IPS-18a (cell line): ENCODE data around the gene DOCK9.

ENCODE experiments used
- H3K27ac ChIP-seq: one replicate; pipeline ENCODE4 v1.5.1; 2013; ENCODE audit warnings: low read length
- H3K27me3 ChIP-seq: one replicate; pipeline ENCODE4 v1.6.1; 2013; ENCODE audit warnings: mild to moderate bottlenecking, low read length; ENCODE audit not compliant: control insufficient read depth, insufficient read depth
- H3K36me3 ChIP-seq: one replicate; pipeline ENCODE4 v1.6.1; 2013; ENCODE audit warnings: low read depth, low read length; ENCODE audit not compliant: control insufficient read depth
- H3K4me1 ChIP-seq: one replicate; pipeline ENCODE4 v1.6.1; 2013; ENCODE audit warnings: low read depth, low read length; ENCODE audit not compliant: control insufficient read depth
- H3K4me3 ChIP-seq: one replicate; pipeline ENCODE4 v1.5.1; 2013; ENCODE audit warnings: low read length
- H3K9ac ChIP-seq: one replicate; pipeline ENCODE4 v1.6.1; 2013; ENCODE audit warnings: mild to moderate bottlenecking, low read length, moderate library complexity
- H3K9me3 ChIP-seq: one replicate; pipeline ENCODE4 v1.6.1; 2013; ENCODE audit warnings: low read depth, low read length; ENCODE audit not compliant: control insufficient read depth

The DOCK9 gene

DNA sequence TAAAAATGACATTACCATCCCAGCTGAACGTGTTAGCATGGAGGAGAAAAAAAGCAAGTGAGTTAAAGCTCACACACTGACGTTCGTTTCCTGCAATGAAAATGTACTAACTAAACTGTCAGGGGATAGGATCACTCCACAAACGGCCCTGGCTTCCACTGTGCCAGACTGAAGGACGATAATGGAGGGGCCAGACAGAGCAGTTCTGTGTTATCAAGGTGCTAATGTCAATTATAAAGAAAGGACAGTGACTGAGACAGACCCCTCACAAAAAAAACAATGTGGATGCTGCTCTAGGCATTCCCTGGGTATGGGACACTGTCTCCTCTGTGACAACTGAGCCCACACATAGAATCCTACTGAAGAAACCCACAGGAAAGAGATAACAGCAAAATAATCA is 181.7 kb downstream of the DOCK9 start:
- no peaks in the 10 kb centered on the region for H3K9me3 ChIP-seq
- no peaks in the 10 kb centered on the region for H3K27me3 ChIP-seq
- H3K4me3 ChIP-seq = no peak overlapping the region
- H3K9ac ChIP-seq = no peak overlapping the region
- no peaks in the 10 kb centered on the region for H3K36me3 ChIP-seq
- H3K4me1 ChIP-seq = no peaks in the 10 kb centered on the region
- H3K27ac ChIP-seq = no peak overlapping the region

DNA sequence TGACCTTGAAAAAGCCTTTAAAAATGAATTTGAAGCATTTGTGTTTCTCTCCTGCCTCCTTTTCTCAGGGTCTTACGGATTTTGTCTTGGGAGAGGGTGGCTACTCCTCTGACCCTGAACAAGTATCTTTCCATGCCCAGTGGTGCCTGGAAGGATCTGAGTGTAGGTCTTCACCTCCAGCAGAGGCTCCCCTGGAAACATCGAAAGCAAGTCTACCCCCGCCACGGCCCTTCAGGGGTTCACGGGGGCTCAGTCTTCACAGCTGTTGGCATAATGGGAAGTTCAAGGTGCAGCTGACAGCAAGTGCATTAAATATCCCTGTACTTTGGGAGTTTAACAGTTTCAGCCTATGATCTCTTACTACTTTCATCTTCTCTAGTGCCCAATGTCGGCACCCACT is 182.6 kb downstream of the DOCK9 start:
- H3K27me3 ChIP-seq = no peaks in the 10 kb centered on the region
- H3K9me3 ChIP-seq = no peaks in the 10 kb centered on the region
- H3K9ac ChIP-seq = no peak overlapping the region
- H3K4me3 ChIP-seq = no peak overlapping the region
- H3K4me1 ChIP-seq = no peaks in the 10 kb centered on the region
- H3K27ac ChIP-seq = no peak overlapping the region
- H3K36me3 ChIP-seq = no peaks in the 10 kb centered on the region

DNA sequence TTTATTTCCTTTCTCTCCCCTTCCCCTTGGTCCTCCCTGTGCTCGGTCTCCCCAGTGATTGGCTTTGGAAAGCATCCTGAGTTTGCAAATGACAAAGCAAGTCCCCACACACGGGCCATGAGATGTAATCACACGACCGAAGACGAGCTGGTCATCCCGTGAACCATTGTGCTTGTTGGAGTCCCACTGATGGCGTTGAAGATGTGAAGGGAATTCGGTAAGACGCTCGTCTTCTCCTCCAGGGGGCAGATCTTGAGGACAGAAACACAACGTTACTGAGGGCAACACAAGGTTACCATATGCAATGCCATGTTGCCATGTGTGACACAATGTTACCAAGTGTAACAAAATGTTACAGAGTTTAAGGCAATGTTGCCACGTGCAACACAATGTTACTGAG is 183.4 kb downstream of the DOCK9 start:
- Histone ChIP-seq H3K4me1 (no peaks in the 10 kb centered on the region), H3K4me3 (no peak overlapping the region), H3K36me3 (no peaks in the 10 kb centered on the region), H3K27me3 (no peaks in the 10 kb centered on the region), H3K9me3 (no peaks in the 10 kb centered on the region), H3K27ac (no peak overlapping the region), H3K9ac (no peak overlapping the region)

DNA sequence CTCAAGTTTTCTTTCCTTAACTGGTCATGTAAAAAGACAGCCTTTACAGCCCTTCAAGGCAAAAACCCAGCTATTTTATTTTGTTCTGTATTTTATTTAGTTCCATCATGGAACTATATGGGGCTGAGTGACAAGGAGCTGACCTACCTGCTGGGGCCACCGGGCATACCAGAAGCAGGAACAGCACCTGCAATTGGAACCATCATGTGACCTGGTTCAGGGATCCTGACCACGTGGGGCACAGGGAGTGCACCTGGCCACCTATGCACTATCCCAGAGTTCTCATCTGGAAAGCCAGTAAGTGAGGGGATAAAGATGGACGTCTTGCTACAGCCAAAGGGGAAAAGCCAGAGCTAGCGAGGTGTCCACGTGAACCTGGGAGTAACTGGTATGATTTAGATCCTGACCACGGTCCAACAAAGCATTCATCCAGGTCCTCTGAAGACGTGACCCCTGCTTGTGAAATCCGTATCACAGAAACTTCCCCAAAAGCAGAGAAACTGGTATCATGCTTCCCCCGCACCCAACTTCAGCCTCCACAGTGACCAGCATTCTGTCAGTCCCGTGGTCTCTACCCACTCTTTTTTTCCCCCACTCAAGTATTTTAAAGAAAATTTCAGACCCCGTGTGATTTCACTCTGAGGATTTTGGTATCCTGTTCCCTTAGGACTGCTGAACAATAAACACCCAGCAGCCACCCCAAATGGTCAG is 184.9 kb downstream of the DOCK9 start:
- Histone ChIP-seq H3K9me3 (no peaks in the 10 kb centered on the region), H3K36me3 (no peaks in the 10 kb centered on the region), H3K9ac (no peak overlapping the region), H3K4me1 (no peaks in the 10 kb centered on the region), H3K27me3 (no peaks in the 10 kb centered on the region), H3K27ac (no peak overlapping the region), H3K4me3 (no peak overlapping the region)

DNA sequence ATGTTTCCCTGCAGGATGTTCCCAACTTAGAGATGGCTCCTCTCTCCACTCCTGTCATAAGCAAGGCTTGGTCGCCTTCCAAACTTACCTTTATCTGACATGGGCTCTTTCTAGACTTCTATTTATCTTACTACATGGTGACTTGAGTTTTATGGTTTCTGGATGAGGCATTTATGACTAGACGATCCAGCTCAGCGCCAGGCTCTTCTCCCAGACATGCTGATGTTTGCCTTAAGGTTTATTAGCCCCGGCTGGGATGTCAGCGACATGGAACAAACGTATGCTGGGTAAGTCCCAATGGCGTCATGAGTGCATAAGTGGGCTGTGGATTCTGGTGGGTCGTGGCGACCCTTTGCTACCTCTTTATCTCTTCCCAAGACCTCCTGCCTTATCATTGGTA is 185.5 kb downstream of the DOCK9 start:
- no peaks in the 10 kb centered on the region for H3K36me3 ChIP-seq
- no peak overlapping the region for H3K9ac ChIP-seq
- H3K27me3 ChIP-seq = no peaks in the 10 kb centered on the region
- no peaks in the 10 kb centered on the region for H3K9me3 ChIP-seq
- no peaks in the 10 kb centered on the region for H3K4me1 ChIP-seq
- no peak overlapping the region for H3K27ac ChIP-seq
- no peak overlapping the region for H3K4me3 ChIP-seq

DNA sequence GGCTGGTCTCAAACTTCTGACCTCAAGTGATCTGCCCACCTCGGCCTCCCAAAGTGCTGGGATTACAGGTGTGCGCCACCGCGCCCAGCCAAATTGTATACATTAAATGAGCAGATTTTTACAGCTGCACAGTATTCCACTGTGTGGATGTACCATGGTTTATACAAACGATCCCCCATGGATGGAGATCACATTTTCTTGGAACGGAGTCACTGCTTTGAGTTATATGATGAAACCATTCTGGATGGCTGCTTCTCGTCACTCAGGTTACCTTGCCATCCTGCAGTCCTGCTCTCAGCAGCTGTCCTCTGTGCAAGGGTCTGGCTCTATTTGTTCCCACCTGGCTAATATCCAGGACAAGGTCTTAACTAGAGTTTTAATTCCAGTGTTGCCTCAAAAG is 186.3 kb downstream of the DOCK9 start:
- Histone ChIP-seq H3K9me3 (no peaks in the 10 kb centered on the region), H3K27ac (no peak overlapping the region), H3K9ac (no peak overlapping the region)

DNA sequence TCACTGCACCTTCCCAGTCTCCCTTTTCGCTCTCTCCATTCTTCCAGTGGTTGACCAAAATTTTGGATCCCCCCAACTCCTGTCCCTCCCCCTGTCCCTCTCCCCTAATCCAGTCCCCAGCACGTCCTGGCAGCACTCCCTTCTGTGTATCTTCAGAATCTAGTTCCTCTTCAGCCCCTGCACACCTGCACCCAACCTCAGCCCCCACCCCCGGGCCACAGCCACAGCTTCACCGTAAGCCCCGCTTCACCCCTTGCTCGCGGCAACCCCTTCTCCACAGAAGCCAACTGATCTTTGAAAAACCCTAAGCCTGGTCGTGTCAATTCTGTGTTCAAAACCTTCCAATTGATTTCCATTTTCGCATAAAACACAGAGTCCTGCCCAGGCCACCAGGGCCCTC is 189.9 kb downstream of the DOCK9 start:
- Histone ChIP-seq H3K9me3 (no peaks in the 10 kb centered on the region), H3K9ac (no peak overlapping the region), H3K4me3 (no peak overlapping the region), H3K4me1 (no peaks in the 10 kb centered on the region), H3K36me3 (no peaks in the 10 kb centered on the region), H3K27ac (no peak overlapping the region), H3K27me3 (no peaks in the 10 kb centered on the region)

More for the DNA sequence above, 186.3 kb downstream of the DOCK9 start:
- no peaks in the 10 kb centered on the region for H3K36me3 ChIP-seq
- H3K4me1 ChIP-seq = no peaks in the 10 kb centered on the region
- no peak overlapping the region for H3K4me3 ChIP-seq
- no peaks in the 10 kb centered on the region for H3K27me3 ChIP-seq

DNA sequence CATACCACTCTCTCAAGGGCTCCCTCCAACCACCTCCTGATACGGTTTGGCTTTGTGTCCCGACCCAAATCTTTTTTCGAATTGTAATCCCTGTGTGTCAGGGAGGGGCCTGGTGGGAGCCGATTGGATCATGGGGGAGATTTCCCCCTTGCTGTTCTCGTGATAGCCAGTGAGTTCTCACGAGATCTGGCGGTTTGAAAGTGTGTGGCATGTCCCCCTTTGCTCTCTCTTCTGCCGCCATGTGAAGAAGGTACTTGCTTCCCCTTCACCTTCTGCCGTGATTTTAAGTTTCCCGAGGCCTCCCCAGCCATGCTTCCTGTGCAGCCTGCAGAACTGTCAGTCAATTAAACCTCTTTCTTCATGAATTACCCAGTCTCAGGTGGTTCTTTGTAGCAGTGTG is 190.7 kb downstream of the DOCK9 start:
- no peak overlapping the region for H3K9ac ChIP-seq
- H3K9me3 ChIP-seq = no peaks in the 10 kb centered on the region
- H3K36me3 ChIP-seq = no peaks in the 10 kb centered on the region
- no peak overlapping the region for H3K27ac ChIP-seq
- no peak overlapping the region for H3K4me3 ChIP-seq
- no peaks in the 10 kb centered on the region for H3K27me3 ChIP-seq
- H3K4me1 ChIP-seq = no peaks in the 10 kb centered on the region

DNA sequence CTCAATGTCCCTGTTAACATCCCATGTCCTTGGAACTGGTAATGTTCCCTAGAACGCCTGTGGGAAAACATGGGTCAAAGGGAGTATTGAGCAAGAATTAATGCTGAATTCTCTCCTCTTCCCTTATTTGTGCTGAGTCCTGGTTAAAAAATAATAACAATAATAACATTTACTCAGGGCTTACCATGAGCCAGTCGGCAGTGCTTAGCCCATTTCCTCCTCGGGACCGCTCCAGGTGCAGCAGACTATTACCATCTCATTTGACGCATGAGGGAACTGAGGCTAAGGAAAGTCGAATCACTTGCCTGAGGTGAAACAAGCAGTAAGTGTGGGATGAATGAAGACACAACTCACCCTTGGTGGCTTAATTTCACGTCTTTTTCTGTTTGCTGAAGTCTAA is 191.8 kb downstream of the DOCK9 start:
- H3K27ac ChIP-seq = no peak overlapping the region
- no peaks in the 10 kb centered on the region for H3K4me1 ChIP-seq
- no peaks in the 10 kb centered on the region for H3K9me3 ChIP-seq
- no peaks in the 10 kb centered on the region for H3K27me3 ChIP-seq
- no peaks in the 10 kb centered on the region for H3K36me3 ChIP-seq
- no peak overlapping the region for H3K9ac ChIP-seq
- no peak overlapping the region for H3K4me3 ChIP-seq

DNA sequence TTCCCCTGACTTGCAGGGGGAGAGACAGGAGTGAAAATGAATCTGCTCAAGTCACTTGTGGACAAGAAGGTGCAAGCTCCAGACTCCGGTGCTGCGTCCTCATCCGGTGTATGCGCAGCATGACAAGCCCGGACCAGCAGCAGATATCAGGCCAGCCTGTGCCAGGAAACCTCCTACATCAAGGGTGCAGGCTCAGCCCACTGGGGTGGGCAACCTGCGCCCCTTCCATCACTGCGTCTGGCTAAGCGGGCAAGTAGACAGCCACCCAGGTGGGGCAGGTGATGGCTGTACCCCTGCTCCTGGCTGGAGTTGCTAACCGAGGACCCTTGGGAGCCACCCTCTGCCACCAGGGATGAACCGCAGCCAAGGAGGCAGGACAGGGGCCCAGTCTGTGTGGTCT is 192.5 kb downstream of the DOCK9 start:
- Histone ChIP-seq H3K36me3 (no peaks in the 10 kb centered on the region), H3K9ac (no peak overlapping the region), H3K9me3 (no peaks in the 10 kb centered on the region), H3K27ac (no peak overlapping the region), H3K27me3 (no peaks in the 10 kb centered on the region), H3K4me3 (no peak overlapping the region), H3K4me1 (no peaks in the 10 kb centered on the region)

DNA sequence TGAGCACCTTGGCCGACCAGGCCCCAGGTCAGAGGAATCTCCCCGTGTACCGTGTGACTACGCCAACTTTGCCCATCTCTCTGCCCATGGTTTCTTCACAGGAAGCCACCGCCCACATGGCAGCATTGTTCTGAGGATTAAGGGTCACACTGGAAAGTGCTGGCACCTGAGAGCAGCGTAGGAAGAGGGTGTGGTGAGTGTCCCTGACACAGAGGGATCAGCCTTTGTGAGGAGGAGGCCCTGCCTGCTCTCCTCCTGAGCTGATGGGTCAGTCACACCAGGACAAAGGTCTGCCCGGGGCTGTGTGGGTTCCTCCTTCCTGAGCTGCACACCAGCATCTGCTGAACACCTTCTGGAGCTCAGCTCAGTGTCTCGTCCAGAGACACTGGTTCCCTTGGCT is 193.2 kb downstream of the DOCK9 start:
- no peak overlapping the region for H3K4me3 ChIP-seq
- H3K4me1 ChIP-seq = no peaks in the 10 kb centered on the region
- no peaks in the 10 kb centered on the region for H3K36me3 ChIP-seq
- H3K27ac ChIP-seq = no peak overlapping the region
- no peaks in the 10 kb centered on the region for H3K27me3 ChIP-seq
- no peaks in the 10 kb centered on the region for H3K9me3 ChIP-seq
- H3K9ac ChIP-seq = no peak overlapping the region

DNA sequence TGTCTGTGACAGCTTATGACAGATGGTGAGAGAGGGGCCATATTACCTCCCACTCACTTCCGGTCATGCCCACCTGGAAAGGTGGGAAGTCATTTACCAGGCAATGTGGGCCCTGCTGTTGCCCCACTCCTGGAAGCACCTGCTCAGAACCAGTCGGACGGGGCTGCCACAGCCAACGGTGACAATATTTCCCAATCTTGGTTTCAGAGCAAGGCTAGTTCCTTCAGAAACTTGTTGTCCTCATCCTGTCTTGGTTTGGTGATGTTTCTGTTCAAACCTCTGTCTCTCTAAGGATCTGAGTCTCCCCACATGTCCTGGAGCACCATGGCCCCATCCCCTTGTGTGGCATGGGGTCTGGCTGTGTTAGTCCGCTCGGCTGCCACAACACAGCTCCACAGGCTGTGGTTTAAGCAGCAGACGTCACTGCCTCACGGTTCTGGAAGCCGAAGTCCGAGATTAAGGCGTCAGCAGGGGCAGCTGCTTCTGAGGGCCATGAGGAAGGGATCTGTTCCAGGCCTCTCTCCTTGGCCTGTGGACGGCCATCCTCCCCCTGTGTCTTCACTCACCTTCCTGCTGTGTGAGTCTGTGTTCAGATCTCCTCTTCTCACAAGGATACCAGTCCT is 193.9 kb downstream of the DOCK9 start:
- H3K27ac ChIP-seq = no peak overlapping the region
- H3K4me3 ChIP-seq = no peak overlapping the region
- no peak overlapping the region for H3K9ac ChIP-seq
- no peaks in the 10 kb centered on the region for H3K27me3 ChIP-seq
- no peaks in the 10 kb centered on the region for H3K9me3 ChIP-seq
- no peaks in the 10 kb centered on the region for H3K36me3 ChIP-seq
- no peaks in the 10 kb centered on the region for H3K4me1 ChIP-seq
